HL-60 (cell line): ENCODE data around the gene FTHL17.
A peak's percentile ranks its signal among the peaks of the same experiment; 100 is the strongest.

Experiments used
- DNase-seq, 2 experiments: peaks; one replicate each; pipeline ENCODE4 v3.0.0-alpha.2; 2010 to 2020; ENCODE audit warnings: low read depth in 1 of 2, low spot score in 1 of 2
- H3K27ac ChIP-seq: fragments of 250-450 bp; sonication (Bioruptor Pico); replicated peaks from 2 replicates; pipeline ENCODE4 v1.5.1; 2020; ENCODE audit warnings: mild to moderate bottlenecking, moderate library complexity
- H3K27me3 ChIP-seq: fragments of 250-450 bp; sonication (Bioruptor Pico); 2 replicates; pipeline ENCODE4 v1.5.1; 2021; ENCODE audit warnings: mild to moderate bottlenecking, moderate library complexity; ENCODE audit not compliant: insufficient read depth, poor library complexity, severe bottlenecking
- H3K4me3 ChIP-seq: replicated peaks from 2 replicates; pipeline ENCODE4 v1.5.1; 2011; ENCODE audit warnings: mild to moderate bottlenecking, control low read depth, low read length; ENCODE audit not compliant: insufficient read depth
- GABPA ChIP-seq: IDR thresholded peaks from 2 replicates; pipeline ENCODE4 v1.6.1; 2012; ENCODE audit warnings: low read depth
- POLR2AphosphoS5 ChIP-seq: IDR thresholded peaks from 2 replicates; pipeline ENCODE4 v1.6.1; 2012; ENCODE audit warnings: low read depth
- REST ChIP-seq: IDR thresholded peaks from 2 replicates; pipeline ENCODE4 v1.6.1; 2012; ENCODE audit warnings: low read depth; ENCODE audit not compliant: insufficient replicate concordance
- SPI1 ChIP-seq: IDR thresholded peaks from 2 replicates; pipeline ENCODE4 v1.6.1; 2012; ENCODE audit warnings: low read depth, mild to moderate bottlenecking, borderline replicate concordance
- TF ChIP-seq, protein P1 (sequence below): IDR thresholded peaks from one replicate; pipeline ENCODE4 v1.5.1; 2011; ENCODE audit warnings: low read length, control low read depth, inconsistent platforms; ENCODE audit not compliant: insufficient read depth

Gene FTHL17

DNA sequence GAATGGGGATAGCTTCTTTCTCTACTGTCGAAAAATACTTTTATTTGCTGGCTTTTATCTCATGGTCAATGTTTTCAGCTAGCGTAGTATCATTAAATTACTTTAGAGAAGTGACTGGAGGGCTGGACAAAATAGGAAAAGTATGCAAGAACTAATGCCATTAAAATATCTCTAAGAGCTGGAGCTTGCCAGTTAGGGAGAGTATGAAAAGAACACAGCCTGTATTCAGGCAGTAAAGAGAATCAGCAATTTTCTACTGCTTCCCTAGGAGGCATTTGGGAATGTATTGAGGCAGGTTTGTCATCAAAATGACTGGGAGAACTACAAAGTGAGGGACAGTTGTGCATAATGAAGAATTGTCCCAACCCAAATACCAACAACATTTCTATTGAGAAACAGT lies 43.0 kb upstream of the FTHL17 start:
- no peak for DNase-seq

GRCh38 chrX:31112226-31112999 lies 40.6 kb upstream of the FTHL17 start:
- no peak for TF ChIP-seq POLR2AphosphoS5
- TF ChIP-seq GABPA, result no peak
- TF ChIP-seq, protein P1, sequence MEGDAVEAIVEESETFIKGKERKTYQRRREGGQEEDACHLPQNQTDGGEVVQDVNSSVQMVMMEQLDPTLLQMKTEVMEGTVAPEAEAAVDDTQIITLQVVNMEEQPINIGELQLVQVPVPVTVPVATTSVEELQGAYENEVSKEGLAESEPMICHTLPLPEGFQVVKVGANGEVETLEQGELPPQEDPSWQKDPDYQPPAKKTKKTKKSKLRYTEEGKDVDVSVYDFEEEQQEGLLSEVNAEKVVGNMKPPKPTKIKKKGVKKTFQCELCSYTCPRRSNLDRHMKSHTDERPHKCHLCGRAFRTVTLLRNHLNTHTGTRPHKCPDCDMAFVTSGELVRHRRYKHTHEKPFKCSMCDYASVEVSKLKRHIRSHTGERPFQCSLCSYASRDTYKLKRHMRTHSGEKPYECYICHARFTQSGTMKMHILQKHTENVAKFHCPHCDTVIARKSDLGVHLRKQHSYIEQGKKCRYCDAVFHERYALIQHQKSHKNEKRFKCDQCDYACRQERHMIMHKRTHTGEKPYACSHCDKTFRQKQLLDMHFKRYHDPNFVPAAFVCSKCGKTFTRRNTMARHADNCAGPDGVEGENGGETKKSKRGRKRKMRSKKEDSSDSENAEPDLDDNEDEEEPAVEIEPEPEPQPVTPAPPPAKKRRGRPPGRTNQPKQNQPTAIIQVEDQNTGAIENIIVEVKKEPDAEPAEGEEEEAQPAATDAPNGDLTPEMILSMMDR, result no peak
- TF ChIP-seq REST, result no peak
- no peak for TF ChIP-seq SPI1
- no peak for DNase-seq
- Histone ChIP-seq H3K4me3 (no peak overlapping the region), H3K27me3 (peaks cover 2% of the 10 kb centered on the region), H3K27ac (no peak overlapping the region)

More for the DNA sequence above, 43.0 kb upstream of the FTHL17 start:
- Histone ChIP-seq H3K27me3 (peaks cover 2% of the 10 kb centered on the region), H3K4me3 (no peak overlapping the region), H3K27ac (no peak overlapping the region)
- no peak for TF ChIP-seq SPI1
- TF ChIP-seq GABPA, result no peak
- TF ChIP-seq, protein P1, result no peak

DNA sequence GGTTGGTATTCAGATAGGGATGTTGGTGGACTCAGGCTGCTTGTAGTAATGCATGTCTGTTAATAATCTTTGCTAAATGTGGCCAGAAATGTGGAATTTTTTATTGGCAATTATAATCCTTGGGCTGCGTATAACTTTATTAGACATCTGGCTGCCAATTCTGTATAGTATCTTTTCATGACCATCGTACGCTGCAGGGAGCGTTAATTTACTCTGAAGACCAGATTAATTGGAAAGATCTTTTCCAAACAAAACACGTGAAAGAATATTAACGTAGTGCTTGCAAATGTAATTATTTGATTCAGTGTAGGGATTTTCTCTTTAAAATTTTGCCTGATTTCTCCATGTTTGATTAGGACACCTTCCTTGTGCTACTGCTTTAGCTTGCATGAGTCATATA lies 38.8 kb upstream of the FTHL17 start:
- TF ChIP-seq REST (no peak), GABPA (no peak)
- TF ChIP-seq, protein P1, result no peak
- peaks cover 2% of the 10 kb centered on the region for H3K27me3 ChIP-seq
- H3K4me3 ChIP-seq, result no peak overlapping the region
- H3K27ac ChIP-seq, result no peak overlapping the region
- DNase-seq, result no peak

DNA sequence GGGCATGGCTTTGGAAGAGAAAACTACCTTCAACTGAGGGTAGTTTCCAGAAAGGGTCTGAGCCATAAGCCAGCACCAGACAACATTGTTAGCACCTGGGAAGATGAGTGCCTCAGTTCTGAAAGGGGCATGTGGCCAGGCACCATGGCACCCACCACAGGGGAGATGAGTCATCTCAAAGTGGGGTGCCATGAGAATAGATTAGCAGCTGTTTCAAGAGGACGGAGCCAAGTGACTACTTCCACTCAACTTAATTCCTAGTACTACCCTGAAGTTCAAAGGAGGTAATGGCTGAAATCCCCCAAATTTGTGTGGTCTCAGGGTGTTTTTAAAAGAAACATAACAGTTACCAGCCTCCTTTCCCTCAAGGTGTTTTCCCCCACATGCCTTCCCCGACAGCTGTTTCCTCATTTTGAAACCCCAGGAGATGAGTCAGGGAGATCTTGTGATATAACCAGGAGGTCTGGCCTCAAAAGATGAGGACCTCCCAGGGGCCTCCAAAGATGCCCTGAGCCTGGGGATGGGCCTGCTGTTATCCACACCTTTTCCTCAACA lies 27.8 kb upstream of the FTHL17 start:
- Histone ChIP-seq H3K4me3 (no peak overlapping the region), H3K27ac (no peak overlapping the region), H3K27me3 (no peaks in the 10 kb centered on the region)
- DNase-seq, result peak in 1 of 2 experiments; percentile 0
- TF ChIP-seq SPI1, result no peak
